ENCODE measurements around the gene ESRP2. TPM values are rescaled to one million over a fixed set of nuclear protein-coding genes. Genes with fewer than 3 reads are reported as not detected.

ESRP2 gene
- total RNA-seq, 3 donors from 2014 or later (not counting 1 experiment from before 2014, with no cell fraction given) = not detected

DNA sequence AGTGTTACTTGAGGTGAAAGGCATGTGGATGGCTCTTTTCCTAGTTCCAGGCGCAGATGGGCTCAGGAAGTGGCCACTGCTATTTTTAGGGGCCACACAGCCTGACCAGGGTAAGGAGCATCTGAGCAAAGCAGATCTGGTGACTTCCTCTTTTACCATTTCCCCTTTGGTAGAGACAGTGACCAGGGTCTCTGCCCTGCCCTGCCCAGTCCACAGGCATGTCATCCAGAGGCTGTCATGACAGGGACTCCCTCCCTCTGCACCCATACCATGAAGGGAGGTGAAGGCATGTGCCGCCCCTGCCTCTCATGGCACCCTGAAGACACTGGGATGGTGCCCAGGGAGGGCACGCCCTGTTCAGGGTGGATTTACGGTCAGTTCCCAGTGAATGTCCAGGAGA is 11.5 kb upstream of the ESRP2 start:
- H3K4me3 Mint-ChIP-seq = no peak overlapping the region
- H3K9me3 ChIP-seq (ENCODE audit: control insufficient read depth, insufficient read depth, low read length) = no peaks in the 10 kb centered on the region
- peak overlapping the region in 1 of 2 donors; percentile 63 for H3K27ac Mint-ChIP-seq
- no peak for ATAC-seq
- H3K9me3 Mint-ChIP-seq = no peaks in the 10 kb centered on the region
- TF ChIP-seq, protein P1, sequence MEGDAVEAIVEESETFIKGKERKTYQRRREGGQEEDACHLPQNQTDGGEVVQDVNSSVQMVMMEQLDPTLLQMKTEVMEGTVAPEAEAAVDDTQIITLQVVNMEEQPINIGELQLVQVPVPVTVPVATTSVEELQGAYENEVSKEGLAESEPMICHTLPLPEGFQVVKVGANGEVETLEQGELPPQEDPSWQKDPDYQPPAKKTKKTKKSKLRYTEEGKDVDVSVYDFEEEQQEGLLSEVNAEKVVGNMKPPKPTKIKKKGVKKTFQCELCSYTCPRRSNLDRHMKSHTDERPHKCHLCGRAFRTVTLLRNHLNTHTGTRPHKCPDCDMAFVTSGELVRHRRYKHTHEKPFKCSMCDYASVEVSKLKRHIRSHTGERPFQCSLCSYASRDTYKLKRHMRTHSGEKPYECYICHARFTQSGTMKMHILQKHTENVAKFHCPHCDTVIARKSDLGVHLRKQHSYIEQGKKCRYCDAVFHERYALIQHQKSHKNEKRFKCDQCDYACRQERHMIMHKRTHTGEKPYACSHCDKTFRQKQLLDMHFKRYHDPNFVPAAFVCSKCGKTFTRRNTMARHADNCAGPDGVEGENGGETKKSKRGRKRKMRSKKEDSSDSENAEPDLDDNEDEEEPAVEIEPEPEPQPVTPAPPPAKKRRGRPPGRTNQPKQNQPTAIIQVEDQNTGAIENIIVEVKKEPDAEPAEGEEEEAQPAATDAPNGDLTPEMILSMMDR (IDR thresholded peaks at IDR 0.05) = no peak
- no peak for DNase-seq
- H3K27ac ChIP-seq (ENCODE audit: low read length) = no peak overlapping the region
- 75% methylated on average over 4 of the region's 4 CpGs for WGBS (ENCODE audit: insufficient coverage)
- H3K4me1 Mint-ChIP-seq = peaks cover 11 to 26% of the 10 kb centered on the region in 2 donors
- H3K4me3 ChIP-seq (ENCODE audit: low read length) = no peak overlapping the region
- intact Hi-C loops (cut with micrococcal nuclease) = no loop called here
- H3K27me3 Mint-ChIP-seq (ENCODE audit: low read depth in 2 of 2) = no peaks in the 10 kb centered on the region
- H3K4me1 ChIP-seq (ENCODE audit: control insufficient read depth, insufficient read depth, low read length) = peaks cover 35% of the 10 kb centered on the region
- H3K27me3 ChIP-seq (ENCODE audit: control insufficient read depth, insufficient read depth, low read length) = no peaks in the 10 kb centered on the region
- H3K36me3 ChIP-seq (ENCODE audit: control insufficient read depth, insufficient read depth, low read length) = peaks cover 3% of the 10 kb centered on the region
- no peaks in the 10 kb centered on the region for H3K36me3 Mint-ChIP-seq

DNA sequence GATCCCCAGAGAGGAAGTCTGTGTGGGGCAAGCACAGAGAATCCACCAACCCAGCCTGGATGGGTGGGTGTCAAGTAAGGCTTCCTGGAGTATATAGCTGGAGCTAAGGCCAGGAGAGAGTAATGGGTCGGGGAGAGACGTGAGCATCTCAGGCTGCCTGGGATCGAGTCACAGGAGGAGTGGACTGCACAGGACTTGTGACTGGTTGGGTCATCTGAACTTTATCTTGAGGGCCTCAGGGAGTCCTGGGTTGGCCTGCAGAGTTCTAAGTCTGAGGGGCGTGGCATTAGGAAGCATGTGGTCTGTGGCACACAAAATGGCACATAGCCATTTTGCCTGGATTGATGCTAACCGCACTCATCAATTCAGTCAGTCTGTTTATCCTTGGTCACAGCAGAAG is 10.7 kb upstream of the ESRP2 start:
- ATAC-seq = no peak

DNA sequence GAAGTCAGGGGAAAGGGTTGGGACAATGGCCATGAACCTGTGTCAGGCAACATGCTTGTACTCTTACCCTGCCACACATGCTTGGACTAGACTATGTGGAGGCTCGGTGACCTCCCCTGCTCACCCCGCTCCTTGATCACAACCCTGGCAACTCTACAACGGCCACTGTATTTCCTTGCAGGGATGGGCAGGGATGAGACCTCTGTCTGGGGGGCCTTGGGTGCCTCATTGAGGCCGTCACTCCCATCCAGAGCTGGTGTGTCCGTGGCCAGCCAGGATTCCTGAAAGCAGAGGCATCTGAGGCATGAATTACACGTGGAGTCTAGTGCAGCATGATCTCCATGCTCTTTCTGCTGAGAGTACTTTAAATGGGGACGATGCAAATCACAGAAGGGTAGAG is 10.2 kb upstream of the ESRP2 start:
- no peaks in the 10 kb centered on the region for H3K36me3 ChIP-seq (ENCODE audit: control insufficient read depth, insufficient read depth, low read length)
- H3K27me3 Mint-ChIP-seq (ENCODE audit: low read depth in 2 of 2) = no peaks in the 10 kb centered on the region
- intact Hi-C loops (cut with micrococcal nuclease) = no loop called here
- H3K9me3 ChIP-seq (ENCODE audit: control insufficient read depth, insufficient read depth, low read length) = no peaks in the 10 kb centered on the region
- H3K9me3 Mint-ChIP-seq = no peaks in the 10 kb centered on the region
- H3K27ac Mint-ChIP-seq = peak overlapping the region in 1 of 2 donors; percentile 91
- WGBS (ENCODE audit: insufficient coverage) = 94% methylated on average over 7 of the region's 7 CpGs
- H3K4me3 Mint-ChIP-seq = peak overlapping the region; percentile 99
- TF ChIP-seq, protein P1 (IDR thresholded peaks at IDR 0.05) = no peak
- ATAC-seq (no peak), DNase-seq (no peak)
- no peak overlapping the region for H3K27ac ChIP-seq (ENCODE audit: low read length)
- no peak overlapping the region for H3K4me3 ChIP-seq (ENCODE audit: low read length)
- H3K36me3 Mint-ChIP-seq = no peaks in the 10 kb centered on the region
- H3K4me1 ChIP-seq (ENCODE audit: control insufficient read depth, insufficient read depth, low read length) = peaks cover 35% of the 10 kb centered on the region
- no peaks in the 10 kb centered on the region for H3K27me3 ChIP-seq (ENCODE audit: control insufficient read depth, insufficient read depth, low read length)
- H3K4me1 Mint-ChIP-seq = peaks cover 11 to 26% of the 10 kb centered on the region in 2 donors

More for the DNA sequence above, 10.7 kb upstream of the ESRP2 start:
- Mint-ChIP-seq H3K27me3 (ENCODE audit: low read depth in 2 of 2) (no peaks in the 10 kb centered on the region), H3K4me1 (peaks cover 11 to 26% of the 10 kb centered on the region in 2 donors), H3K27ac (no peak overlapping the region), H3K4me3 (no peak overlapping the region), H3K36me3 (no peaks in the 10 kb centered on the region), H3K9me3 (no peaks in the 10 kb centered on the region)
- Histone ChIP-seq H3K36me3 (ENCODE audit: control insufficient read depth, insufficient read depth, low read length) (no peaks in the 10 kb centered on the region), H3K4me1 (ENCODE audit: control insufficient read depth, insufficient read depth, low read length) (peaks cover 35% of the 10 kb centered on the region), H3K27me3 (ENCODE audit: control insufficient read depth, insufficient read depth, low read length) (no peaks in the 10 kb centered on the region), H3K9me3 (ENCODE audit: control insufficient read depth, insufficient read depth, low read length) (no peaks in the 10 kb centered on the region), H3K27ac (ENCODE audit: low read length) (no peak overlapping the region), H3K4me3 (ENCODE audit: low read length) (no peak overlapping the region)
- no peak for DNase-seq
- TF ChIP-seq, protein P1 (IDR thresholded peaks at IDR 0.05) = no peak
- intact Hi-C loops (cut with micrococcal nuclease) = no loop called here
- WGBS (ENCODE audit: insufficient coverage) = 96% methylated on average over 5 of the region's 5 CpGs

Data from natural killer cell (primary cell).